ENCODE measurements around the gene TNFRSF18. TPM values are rescaled to one million over a fixed set of nuclear protein-coding genes. Genes with fewer than 3 reads are reported as not detected.

TNFRSF18 gene
- total RNA-seq, 1 donor, result not detected

DNA sequence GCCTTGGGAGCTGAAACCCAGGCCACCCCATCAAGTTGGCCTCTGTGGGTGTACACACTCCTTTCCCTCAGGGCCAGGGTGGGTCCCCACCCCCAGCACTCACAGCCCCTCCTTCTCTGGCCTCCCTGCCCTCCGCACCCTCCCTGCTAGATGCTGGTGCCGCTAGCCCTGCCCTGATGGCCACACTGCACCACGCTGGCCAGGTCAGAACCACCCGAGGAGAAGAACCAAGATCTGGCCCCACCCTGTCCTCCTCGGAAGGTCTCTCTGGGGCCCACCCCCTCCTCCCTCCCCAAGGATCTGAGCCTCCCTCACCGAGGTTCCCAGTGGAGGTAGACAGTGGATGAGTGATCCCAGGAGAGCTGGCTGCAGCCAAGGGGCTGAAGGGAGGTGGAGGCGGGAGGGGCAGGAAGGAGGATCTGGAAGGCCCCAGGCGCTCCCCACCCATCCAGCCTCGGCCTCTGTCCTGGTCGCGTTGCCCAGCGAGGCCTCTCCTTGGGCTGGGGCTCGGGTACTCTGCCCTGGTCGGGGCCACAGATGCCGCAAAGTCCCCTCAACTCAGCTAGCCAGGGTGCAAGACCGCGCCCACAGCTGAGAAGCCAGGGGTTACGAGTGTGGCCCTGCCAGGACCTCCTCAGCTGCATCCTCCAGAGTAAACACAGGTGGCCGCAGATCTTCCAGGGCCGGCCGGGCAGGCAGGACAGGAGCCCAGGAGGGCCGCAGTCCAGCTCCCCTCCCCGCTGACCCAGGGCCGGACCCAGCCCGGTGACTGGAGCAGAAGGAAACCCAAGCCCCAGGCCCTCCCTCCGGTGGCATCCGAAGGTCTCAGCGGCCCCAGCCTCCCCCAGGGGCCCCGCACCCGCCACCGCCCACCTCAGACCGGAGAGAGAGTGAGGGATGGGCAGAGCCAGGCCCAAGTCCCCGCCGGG is 30.8 kb upstream of the TNFRSF18 start:
- no peaks in the 10 kb centered on the region for H3K4me1 ChIP-seq (ENCODE audit: insufficient read depth, low read length)
- H3K9me3 ChIP-seq (ENCODE audit: low read depth, low read length), result no peaks in the 10 kb centered on the region
- no peak overlapping the region for H2AFZ ChIP-seq (ENCODE audit: low read length)
- H3K4me3 ChIP-seq (ENCODE audit: insufficient read depth, low read length), result no peak overlapping the region
- no peaks in the 10 kb centered on the region for H3K36me3 ChIP-seq (ENCODE audit: insufficient read depth, low read length)
- peaks cover 25% of the 10 kb centered on the region for H3K27me3 ChIP-seq (ENCODE audit: insufficient read depth, low read length)
- DNase-seq (ENCODE audit: insufficient read length, low spot score, missing footprints), result peak; percentile 88
- H3K4me2 ChIP-seq (ENCODE audit: insufficient read depth, low read length), result no peak overlapping the region
- no peak overlapping the region for H3K27ac ChIP-seq (ENCODE audit: low read depth, low read length)
- peaks cover 18% of the 10 kb centered on the region for H3K79me2 ChIP-seq (ENCODE audit: insufficient read depth, low read length)
- TF ChIP-seq, protein P1, sequence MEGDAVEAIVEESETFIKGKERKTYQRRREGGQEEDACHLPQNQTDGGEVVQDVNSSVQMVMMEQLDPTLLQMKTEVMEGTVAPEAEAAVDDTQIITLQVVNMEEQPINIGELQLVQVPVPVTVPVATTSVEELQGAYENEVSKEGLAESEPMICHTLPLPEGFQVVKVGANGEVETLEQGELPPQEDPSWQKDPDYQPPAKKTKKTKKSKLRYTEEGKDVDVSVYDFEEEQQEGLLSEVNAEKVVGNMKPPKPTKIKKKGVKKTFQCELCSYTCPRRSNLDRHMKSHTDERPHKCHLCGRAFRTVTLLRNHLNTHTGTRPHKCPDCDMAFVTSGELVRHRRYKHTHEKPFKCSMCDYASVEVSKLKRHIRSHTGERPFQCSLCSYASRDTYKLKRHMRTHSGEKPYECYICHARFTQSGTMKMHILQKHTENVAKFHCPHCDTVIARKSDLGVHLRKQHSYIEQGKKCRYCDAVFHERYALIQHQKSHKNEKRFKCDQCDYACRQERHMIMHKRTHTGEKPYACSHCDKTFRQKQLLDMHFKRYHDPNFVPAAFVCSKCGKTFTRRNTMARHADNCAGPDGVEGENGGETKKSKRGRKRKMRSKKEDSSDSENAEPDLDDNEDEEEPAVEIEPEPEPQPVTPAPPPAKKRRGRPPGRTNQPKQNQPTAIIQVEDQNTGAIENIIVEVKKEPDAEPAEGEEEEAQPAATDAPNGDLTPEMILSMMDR (IDR thresholded peaks at IDR 0.05; ENCODE audit: extremely low read depth, low read depth, low read length), result no peak
- peaks cover 4% of the 10 kb centered on the region for H4K20me1 ChIP-seq (ENCODE audit: insufficient read depth, low read length)

DNA sequence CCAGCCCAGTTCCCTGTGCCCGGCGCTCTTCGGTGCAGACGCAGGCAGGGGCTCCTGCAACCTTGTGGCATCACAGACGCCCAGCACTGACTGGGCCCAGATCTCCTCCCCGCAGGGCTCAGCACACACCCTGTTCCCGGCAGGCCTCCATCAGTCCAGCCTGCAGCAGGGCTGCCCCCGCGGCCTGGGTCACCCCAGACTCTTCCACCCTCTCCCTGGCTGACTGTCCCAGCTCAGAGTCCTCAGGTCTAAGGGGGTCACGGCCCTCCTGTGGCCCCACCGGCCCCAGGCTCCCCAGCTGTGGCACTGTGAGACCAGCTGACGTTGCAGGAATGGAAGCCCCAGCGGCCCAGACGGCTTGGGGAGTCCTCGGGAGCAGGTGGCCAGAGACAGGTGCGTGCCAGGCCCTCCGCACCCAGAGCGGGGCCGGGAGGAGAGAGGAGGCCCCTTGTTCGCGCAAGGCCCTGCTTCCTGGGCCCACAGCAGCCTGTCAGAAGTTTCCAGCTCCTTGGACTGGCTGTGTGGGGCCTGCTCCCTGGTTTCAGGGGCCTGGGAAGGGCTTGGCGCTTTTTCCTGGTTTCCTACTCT is 29.9 kb upstream of the TNFRSF18 start:
- Histone ChIP-seq H3K27me3 (ENCODE audit: insufficient read depth, low read length) (peaks cover 25% of the 10 kb centered on the region), H3K9me3 (ENCODE audit: low read depth, low read length) (no peaks in the 10 kb centered on the region), H3K4me1 (ENCODE audit: insufficient read depth, low read length) (peaks cover under 1% of the 10 kb centered on the region), H3K4me3 (ENCODE audit: insufficient read depth, low read length) (no peak overlapping the region), H3K27ac (ENCODE audit: low read depth, low read length) (no peak overlapping the region), H3K36me3 (ENCODE audit: insufficient read depth, low read length) (no peaks in the 10 kb centered on the region), H2AFZ (ENCODE audit: low read length) (no peak overlapping the region), H3K4me2 (ENCODE audit: insufficient read depth, low read length) (no peak overlapping the region), H4K20me1 (ENCODE audit: insufficient read depth, low read length) (peaks cover 5% of the 10 kb centered on the region), H3K79me2 (ENCODE audit: insufficient read depth, low read length) (peaks cover 23% of the 10 kb centered on the region)
- DNase-seq (ENCODE audit: insufficient read length, low spot score, missing footprints), result no peak
- TF ChIP-seq, protein P1 (IDR thresholded peaks at IDR 0.05; ENCODE audit: extremely low read depth, low read depth, low read length), result no peak

DNA sequence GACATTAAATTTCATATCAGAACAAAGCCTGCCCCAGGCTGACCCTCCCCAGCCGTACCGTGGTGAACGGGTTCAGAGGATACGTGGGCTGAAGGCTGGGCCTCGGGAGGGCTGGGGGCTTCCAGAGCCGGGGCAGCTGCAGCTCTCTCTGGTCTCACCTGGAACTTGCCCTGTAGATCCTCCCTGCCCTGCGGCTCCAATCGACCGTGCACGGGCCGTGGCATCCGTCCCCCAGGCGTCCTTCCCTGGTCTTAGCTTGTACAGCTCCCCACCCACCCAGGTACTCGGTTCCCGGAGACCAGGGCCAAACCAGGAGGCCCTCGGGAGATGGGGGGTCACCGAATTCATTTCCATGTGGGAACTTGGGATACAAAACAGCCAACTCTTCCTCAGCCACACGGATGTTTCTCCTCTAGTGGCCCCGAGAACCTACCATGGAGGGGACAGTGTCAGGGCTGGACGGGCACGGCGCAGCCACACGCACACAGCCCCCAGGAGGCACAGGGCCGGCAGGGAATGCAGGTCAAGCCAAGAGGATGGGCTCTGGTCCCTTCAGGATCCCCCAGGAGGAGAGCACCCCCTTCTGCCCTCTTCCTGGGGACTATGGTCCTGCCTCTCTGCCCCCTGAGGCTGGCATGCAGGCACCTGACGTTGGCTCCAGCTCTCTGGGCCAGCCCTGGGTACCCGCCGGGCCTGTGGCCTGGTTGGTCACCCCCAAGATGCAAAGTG is 28.8 kb upstream of the TNFRSF18 start:
- Histone ChIP-seq H3K9me3 (ENCODE audit: low read depth, low read length) (no peaks in the 10 kb centered on the region), H2AFZ (ENCODE audit: low read length) (no peak overlapping the region), H3K27me3 (ENCODE audit: insufficient read depth, low read length) (peaks cover 25% of the 10 kb centered on the region), H3K36me3 (ENCODE audit: insufficient read depth, low read length) (no peaks in the 10 kb centered on the region), H4K20me1 (ENCODE audit: insufficient read depth, low read length) (peaks cover 13% of the 10 kb centered on the region), H3K4me1 (ENCODE audit: insufficient read depth, low read length) (peaks cover 11% of the 10 kb centered on the region), H3K79me2 (ENCODE audit: insufficient read depth, low read length) (peaks cover 34% of the 10 kb centered on the region), H3K4me3 (ENCODE audit: insufficient read depth, low read length) (no peak overlapping the region), H3K4me2 (ENCODE audit: insufficient read depth, low read length) (no peak overlapping the region), H3K27ac (ENCODE audit: low read depth, low read length) (no peak overlapping the region)
- TF ChIP-seq, protein P1 (IDR thresholded peaks at IDR 0.05; ENCODE audit: extremely low read depth, low read depth, low read length), result no peak
- no peak for DNase-seq (ENCODE audit: insufficient read length, low spot score, missing footprints)
